Peyer's patch (tissue), 4 donors: ENCODE results near the gene GAP43.

Experiments used
- POLR2A ChIP-seq, 2 donors: fragments of 450-650 bp; IDR thresholded peaks; one replicate each; pipeline ENCODE4 v1.5.1; 2017; ENCODE audit warnings: antibody characterized with exemption in 2 of 2, mild to moderate bottlenecking in 2 of 2, moderate library complexity in 2 of 2
- TF ChIP-seq, protein P1 (sequence below), 6 experiments: fragments of 450-650 bp in 4 of 6; fragments of 200-600 bp in 2 of 6; sonication (generic) in 1 of 6; IDR thresholded peaks; one replicate each; pipeline ENCODE4 v1.5.1; 2017 to 2019; ENCODE audit warnings: antibody characterized with exemption in 6 of 6, mild to moderate bottlenecking in 3 of 6, moderate library complexity in 1 of 6

DNA sequence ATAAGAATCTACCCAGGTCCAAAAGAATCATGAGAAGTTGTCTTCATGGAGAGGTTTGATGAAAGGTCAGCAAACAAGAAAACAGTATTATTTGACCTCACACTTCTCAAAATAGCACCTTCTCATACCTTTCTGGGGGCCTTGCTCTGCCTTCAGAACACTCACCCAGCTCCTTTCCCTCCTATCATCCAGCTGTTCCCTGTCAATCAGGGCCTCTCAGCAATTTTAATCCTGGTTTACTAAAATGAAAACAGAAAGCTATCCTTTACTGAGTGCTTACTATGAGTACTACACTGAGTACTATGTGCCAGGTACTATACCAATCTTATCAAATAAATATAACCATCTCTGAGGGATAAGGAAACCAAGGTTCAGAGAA, 138.6 kb downstream of the GAP43 start:
- TF ChIP-seq, protein P1, sequence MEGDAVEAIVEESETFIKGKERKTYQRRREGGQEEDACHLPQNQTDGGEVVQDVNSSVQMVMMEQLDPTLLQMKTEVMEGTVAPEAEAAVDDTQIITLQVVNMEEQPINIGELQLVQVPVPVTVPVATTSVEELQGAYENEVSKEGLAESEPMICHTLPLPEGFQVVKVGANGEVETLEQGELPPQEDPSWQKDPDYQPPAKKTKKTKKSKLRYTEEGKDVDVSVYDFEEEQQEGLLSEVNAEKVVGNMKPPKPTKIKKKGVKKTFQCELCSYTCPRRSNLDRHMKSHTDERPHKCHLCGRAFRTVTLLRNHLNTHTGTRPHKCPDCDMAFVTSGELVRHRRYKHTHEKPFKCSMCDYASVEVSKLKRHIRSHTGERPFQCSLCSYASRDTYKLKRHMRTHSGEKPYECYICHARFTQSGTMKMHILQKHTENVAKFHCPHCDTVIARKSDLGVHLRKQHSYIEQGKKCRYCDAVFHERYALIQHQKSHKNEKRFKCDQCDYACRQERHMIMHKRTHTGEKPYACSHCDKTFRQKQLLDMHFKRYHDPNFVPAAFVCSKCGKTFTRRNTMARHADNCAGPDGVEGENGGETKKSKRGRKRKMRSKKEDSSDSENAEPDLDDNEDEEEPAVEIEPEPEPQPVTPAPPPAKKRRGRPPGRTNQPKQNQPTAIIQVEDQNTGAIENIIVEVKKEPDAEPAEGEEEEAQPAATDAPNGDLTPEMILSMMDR (IDR thresholded peaks at IDR 0.05) = no peak
- TF ChIP-seq POLR2A (IDR thresholded peaks at IDR 0.05) = no peak
